HG03066 (cell line): ENCODE results near the gene C1QTNF3.
"Not testable (repeated sequence)": the region's sequence is repeated elsewhere in the genome, so short reads cannot be mapped to it uniquely, and the experiment has no call there.

Experiments
- ATAC-seq: cut with Tn5 transposase; IDR thresholded peaks from one replicate; pipeline ENCODE4 v1.9.1; 2021; ENCODE audit warnings: low read depth; ENCODE audit not compliant: unreplicated experiment

Gene C1QTNF3

GRCh38 chr5:34053133-34053532 is 10.1 kb upstream of the C1QTNF3 start:
- no peak for ATAC-seq

- ATAC-seq = no peak
Measured at GRCh38 chr5:34051374-34051980, 8.5 kb upstream of the C1QTNF3 start.

- no peak for ATAC-seq
Measured at GRCh38 chr5:34047774-34048572, 5.0 kb upstream of the C1QTNF3 start.

GRCh38 chr5:34047143-34047542 is 4.1 kb upstream of the C1QTNF3 start:
- no peak for ATAC-seq

GRCh38 chr5:34045996-34046395 is 3.0 kb upstream of the C1QTNF3 start:
- no peak for ATAC-seq

GRCh38 chr5:34045023-34045422 is 2.0 kb upstream of the C1QTNF3 start:
- ATAC-seq = no peak

GRCh38 chr5:34042321-34042720 is 692 bp downstream of the C1QTNF3 start:
- no peak for ATAC-seq

GRCh38 chr5:34041247-34041972 is 1.6 kb downstream of the C1QTNF3 start:
- no peak for ATAC-seq

- ATAC-seq = no peak
Measured at GRCh38 chr5:34040472-34040871, 2.5 kb downstream of the C1QTNF3 start.

GRCh38 chr5:34039398-34040157 is 3.4 kb downstream of the C1QTNF3 start:
- no peak for ATAC-seq

GRCh38 chr5:34038838-34039237 is 4.2 kb downstream of the C1QTNF3 start:
- ATAC-seq = no peak

- ATAC-seq = no peak
Measured at GRCh38 chr5:34038390-34038789, 4.6 kb downstream of the C1QTNF3 start.

- no peak for ATAC-seq
Measured at GRCh38 chr5:34037726-34038125, 5.3 kb downstream of the C1QTNF3 start.

GRCh38 chr5:34035756-34036155 is 7.3 kb downstream of the C1QTNF3 start:
- no peak for ATAC-seq

GRCh38 chr5:34034534-34035327 is 8.3 kb downstream of the C1QTNF3 start:
- ATAC-seq = peak; percentile 64

- ATAC-seq = no peak
Measured at GRCh38 chr5:34031966-34032365, 11.0 kb downstream of the C1QTNF3 start.

GRCh38 chr5:34031117-34031516 is 11.9 kb downstream of the C1QTNF3 start:
- ATAC-seq = no peak

- not testable (repeated sequence) for ATAC-seq
Measured at GRCh38 chr5:34030585-34030984, 12.4 kb downstream of the C1QTNF3 start.

GRCh38 chr5:34030048-34030447 is 13.0 kb downstream of the C1QTNF3 start:
- ATAC-seq = no peak

GRCh38 chr5:34028349-34028748 is 14.7 kb downstream of the C1QTNF3 start:
- ATAC-seq = no peak
